HG03103 (cell line): ENCODE results near the gene LGALS9B.
A peak's percentile ranks its signal among the peaks of the same experiment; 100 is the strongest.
"Not testable (repeated sequence)": the region's sequence is repeated elsewhere in the genome, so short reads cannot be mapped to it uniquely, and the experiment has no call there.

Experiments
- ATAC-seq: cut with Tn5 transposase; IDR thresholded peaks from one replicate; pipeline ENCODE4 v1.9.1; 2021; ENCODE audit warnings: low read depth; ENCODE audit not compliant: unreplicated experiment

Gene LGALS9B

DNA sequence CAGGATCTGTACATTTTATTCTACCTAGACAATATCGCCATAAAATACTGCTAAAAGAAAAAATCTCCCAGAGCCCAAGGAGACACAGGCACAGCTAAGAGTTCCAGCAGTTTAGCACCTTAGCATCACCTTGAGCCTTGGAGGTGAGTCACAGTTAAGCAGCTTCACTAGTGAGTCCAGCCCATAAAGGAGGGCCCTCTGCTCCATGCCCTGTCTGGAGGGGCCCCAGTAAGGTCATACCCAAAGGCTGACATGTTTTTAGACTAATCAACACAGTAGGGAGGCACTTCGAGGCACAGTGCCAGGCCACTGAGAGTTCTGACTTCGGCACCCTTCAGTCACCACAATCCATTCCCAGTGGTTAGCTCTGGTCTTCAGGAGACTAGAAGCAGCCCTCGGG is 2.6 kb upstream of the LGALS9B start:
- ATAC-seq = not testable (repeated sequence)

- ATAC-seq = not testable (repeated sequence)
These were observed 1.8 kb upstream of the LGALS9B start for GRCh38 chr17:20469107-20469506.

- ATAC-seq = peak; percentile 22
These were observed 340 bp downstream of the LGALS9B start for GRCh38 chr17:20466999-20467398.

GRCh38 chr17:20466553-20466952 is 786 bp downstream of the LGALS9B start:
- not testable (repeated sequence) for ATAC-seq

DNA sequence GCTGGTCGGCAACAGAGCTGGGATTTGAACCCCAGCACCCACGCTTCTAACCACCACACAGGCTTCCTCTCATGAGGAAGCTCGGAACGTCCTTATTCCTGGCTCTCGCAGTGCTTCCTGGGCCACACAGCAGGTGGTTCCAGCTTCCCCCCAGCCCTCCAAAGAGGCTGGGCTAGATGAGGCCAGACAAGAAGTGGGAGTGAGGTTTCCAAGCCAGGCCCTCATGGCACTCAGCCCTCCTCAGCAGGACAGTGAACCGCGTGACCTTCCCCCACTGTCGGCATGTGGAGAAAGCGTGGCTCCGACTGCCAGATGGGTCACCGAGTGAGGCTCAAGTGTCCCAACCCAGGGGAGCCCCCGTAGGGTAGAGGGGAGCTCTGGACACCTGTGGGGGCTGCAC is 1.8 kb downstream of the LGALS9B start:
- not testable (repeated sequence) for ATAC-seq

- ATAC-seq = not testable (repeated sequence)
These were observed 2.4 kb downstream of the LGALS9B start for GRCh38 chr17:20464854-20465414.

DNA sequence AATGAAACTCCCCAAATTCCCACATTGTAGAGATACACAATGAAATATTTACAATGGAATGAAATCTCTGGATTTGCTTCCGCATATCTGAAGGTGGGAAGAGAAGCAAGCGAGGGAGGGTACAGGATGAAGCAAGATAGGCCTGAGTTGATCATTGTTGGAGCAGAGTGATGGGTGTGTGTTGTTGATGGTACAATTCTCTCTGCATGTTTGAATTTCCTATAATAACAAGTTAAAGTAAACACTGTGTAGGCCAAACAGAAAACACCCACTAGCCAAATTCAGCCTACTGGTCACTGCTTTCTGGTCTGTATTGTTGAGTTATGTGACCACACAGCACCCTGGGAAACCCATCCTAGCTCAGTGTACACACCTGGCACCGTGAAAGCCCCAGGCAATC is 5.2 kb downstream of the LGALS9B start:
- not testable (repeated sequence) for ATAC-seq

DNA sequence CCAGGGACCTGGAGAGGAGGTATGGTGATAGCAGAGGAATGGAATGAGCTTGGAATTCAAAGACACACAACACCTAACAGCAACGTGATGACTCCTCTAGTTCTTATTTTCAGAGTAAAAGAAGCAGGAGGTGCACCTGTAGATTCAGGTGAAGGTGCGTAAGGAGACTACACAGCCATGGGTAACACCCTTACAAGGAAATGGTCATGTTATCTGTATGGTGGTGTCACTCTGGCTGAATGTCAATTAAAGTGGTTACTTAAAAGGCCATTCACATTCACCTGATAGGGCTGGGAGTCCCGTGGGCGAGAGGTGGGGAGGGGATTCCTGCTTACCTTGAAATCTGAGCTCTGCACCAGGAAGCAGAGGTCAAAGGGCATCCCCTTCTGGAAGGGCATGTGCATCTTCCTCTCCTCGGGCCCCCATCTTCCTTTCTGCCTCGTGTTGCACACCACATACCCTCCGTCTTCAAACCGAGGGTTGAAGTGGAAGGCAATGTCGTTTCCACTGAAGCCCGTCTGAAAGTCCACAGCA is 9.4 kb downstream of the LGALS9B start:
- not testable (repeated sequence) for ATAC-seq

GRCh38 chr17:20455106-20455505 is 12.2 kb downstream of the LGALS9B start:
- ATAC-seq = not testable (repeated sequence)

- not testable (repeated sequence) for ATAC-seq
These were observed 13.4 kb downstream of the LGALS9B start for GRCh38 chr17:20453820-20454434.

DNA sequence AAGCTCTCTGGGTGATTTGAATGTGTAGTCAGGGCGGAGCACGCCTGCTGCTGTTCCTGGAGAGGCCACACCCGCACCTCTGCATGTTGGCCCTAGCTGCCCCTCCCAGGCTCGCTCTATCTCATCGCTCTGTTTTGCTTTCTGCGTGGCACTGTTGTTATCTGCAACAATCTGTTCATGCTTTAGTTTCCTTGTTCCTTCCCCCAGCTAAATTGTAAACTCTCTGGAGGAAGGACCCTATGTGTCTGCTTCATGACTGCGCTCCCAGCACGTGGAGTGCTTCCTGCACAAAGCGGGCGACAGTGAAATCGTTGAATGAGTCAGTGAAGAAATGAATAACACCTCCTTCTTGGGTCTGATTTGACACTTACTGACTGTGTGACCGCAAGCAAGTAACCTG is 16.5 kb downstream of the LGALS9B start:
- not testable (repeated sequence) for ATAC-seq

DNA sequence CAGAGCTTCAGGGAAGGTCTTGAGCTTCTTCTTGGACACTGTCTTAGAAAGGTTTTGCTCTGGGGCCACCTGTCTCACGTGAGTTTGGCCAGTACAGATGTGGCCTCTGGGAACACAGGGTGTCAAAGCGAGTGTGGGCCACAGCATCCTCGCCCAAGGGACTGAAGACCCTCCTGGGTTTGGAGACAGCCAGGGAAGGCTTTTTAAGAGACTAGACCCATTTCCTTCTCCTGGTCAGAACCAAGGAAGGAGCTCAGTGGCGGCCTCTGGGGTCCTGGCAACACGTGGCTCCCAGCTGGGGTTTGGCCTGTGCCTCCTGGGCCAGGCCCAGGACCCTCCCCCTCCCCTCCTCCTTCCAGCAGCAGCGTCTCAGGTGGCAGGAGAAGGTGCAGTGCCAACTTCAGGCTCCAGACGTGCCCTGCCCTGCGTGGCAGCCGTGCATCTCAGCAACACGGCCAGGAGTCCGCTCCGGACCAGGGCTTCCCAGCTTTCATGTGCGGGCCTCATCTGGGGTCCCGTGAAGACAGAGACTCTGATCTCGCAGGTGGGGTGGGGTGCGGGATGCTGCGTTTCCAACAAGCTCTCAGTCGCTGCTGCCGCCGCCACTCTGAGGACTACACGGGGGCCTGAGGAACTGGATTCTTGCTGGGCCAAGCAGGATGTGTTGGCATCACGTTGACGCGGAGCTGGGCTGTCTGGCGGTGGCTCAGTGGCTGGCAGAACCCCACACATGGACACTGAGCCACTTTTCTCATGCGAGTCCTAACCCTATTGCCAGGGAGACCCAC is 19.6 kb downstream of the LGALS9B start:
- ATAC-seq = not testable (repeated sequence)

DNA sequence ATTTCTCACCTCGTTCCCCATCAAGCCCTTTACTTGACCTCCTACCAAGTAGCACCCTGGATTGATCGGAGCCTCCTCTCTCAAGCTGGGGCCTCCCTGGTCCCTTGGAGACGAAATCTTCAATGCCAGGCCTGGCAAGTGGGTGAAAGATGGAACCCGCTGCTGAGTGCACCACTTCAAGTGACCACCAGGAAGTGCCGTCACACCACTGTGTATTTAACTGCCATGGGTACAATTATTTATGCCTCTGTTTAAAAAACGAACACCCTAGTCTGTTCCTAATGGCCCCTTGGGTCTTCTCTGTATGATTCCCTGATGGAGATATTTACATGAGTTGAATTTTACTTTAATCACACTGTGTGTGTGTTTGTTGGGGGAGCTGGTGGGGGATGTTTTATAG is 20.4 kb downstream of the LGALS9B start:
- ATAC-seq = not testable (repeated sequence)

DNA sequence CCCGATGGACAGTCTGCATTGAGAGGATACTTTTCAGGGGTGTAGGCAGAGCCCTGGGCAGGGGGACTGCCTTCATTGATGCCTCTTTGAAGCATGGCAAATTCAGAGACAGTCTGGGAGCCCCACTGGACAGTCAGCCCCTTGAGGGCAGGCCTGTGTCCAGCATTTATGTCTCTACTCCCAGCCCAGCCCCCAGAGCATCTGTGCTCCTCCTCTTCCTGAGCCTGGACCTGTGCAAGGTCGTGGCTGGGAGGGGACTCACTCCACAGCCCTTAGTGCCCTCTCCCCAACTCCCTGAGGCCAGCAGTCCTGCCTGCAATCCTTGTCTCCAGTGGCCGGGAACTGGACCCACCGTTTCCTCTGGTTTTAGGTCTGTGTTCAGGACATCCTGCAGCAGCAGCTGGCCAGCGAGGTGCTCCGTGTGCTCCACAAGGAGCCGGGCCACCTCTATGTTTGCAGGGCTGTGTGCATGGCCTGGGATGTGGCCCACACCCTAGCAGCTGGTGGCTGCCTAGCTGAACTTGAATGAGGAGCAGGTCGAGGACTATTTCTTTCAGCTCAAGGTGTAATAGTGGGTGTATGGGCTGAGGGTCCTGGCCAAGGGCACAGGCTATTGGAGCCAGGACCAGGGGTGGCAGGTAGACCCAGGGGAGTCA is 22.6 kb downstream of the LGALS9B start:
- not testable (repeated sequence) for ATAC-seq

- ATAC-seq = not testable (repeated sequence)
These were observed 23.2 kb downstream of the LGALS9B start for GRCh38 chr17:20444173-20444572.

- not testable (repeated sequence) for ATAC-seq
These were observed 23.7 kb downstream of the LGALS9B start for GRCh38 chr17:20443632-20444031.

DNA sequence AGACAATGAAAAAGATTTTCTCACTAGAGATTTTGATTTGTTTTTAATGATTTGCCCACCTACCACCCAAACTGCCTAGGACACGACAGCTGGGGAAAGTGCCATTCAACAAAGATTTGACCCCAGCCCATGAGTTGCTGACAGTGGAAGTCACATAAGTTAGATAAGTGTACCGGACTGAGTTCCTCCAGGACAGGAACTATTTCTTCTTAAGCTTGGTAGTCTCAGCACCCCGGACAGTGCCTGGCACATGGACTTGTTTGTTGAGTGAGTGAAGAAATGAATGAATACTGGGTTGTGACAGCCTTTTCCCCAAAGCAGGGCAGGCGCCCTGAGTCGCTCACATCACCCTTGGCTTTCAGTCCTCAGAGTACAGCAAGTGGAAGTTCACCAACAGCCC is 26.7 kb downstream of the LGALS9B start:
- ATAC-seq = not testable (repeated sequence)

GRCh38 chr17:20435166-20435565 is 32.2 kb downstream of the LGALS9B start:
- ATAC-seq = not testable (repeated sequence)

- ATAC-seq = not testable (repeated sequence)
These were observed 34.0 kb downstream of the LGALS9B start for GRCh38 chr17:20433382-20433781.

DNA sequence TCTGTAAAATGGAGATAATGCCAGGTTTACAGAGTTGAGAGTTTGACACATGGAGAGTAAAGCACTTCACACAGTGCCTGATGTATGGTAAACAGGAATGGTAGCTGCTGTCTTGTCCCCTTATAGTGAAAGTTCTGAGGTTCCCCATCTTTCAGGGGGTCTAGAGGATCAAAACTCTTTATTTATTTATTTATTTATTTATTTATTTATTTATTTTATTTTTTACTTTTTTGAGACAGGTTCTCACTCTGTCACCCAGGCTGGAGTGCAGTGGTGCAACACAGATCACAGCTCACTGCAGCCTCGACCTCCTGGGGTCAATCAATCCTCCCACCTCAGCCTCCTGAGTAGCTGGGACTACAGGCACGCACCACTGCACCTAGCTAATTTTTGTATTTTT is 40.1 kb downstream of the LGALS9B start:
- ATAC-seq = not testable (repeated sequence)

- not testable (repeated sequence) for ATAC-seq
These were observed 44.5 kb downstream of the LGALS9B start for GRCh38 chr17:20422826-20423225.
